Measurements from ENCODE around the gene RPL37A.

RPL37A gene

DNA sequence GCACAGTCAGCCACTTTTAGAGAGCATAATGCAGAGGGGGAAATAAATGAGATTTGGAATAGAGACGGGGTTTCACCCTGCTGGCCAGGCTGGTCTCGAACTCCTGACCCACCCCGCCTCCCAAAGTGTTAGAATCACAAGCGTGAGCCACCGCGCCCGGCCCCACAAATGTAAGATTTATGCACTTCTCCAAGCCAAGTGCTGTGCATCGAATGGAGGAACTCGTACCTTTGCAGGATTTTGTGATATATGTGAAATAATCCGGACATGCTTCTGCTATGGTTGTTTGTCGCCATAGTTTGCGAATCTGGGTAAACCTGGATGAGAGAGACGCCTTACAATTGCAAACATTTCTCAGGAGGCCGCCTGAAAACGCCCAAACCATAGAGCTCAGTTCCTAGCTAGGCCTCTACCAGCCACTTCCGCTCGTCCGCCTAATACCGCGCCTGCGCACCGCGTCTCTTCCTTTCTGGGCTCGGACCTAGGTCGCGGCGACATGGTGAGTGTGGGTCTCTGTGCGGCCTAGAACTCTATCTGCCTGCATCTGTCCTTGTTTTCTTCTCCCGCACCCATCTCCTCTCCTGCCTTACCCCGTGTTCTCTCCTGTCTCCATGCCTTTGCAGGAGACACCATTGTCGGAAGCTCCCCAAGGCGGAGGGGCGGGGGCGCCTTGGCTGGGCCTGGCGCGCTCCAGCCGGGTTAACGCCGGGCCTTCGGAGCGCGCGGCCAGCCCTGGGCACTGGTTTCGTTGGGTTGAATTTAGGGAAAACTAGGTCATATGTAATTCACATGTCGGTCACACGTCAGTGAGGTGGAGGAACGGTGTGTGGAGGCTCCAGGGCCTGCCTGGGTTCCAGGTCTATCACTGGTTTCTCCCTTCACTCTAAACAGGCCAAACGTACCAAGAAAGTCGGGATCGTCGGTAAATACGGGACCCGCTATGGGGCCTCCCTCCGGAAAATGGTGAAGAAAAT is at the start of gene RPL37A:
Gene RPL37A, plus strand, starts transcription at position 466 of the 974 bp plus-strand sequence. Its CDS starts 31 bp downstream, at position 497.
- in situ Hi-C loops (cut with MboI; ENCODE audit: low sequenced_read_pairs) = no loop called here

DNA sequence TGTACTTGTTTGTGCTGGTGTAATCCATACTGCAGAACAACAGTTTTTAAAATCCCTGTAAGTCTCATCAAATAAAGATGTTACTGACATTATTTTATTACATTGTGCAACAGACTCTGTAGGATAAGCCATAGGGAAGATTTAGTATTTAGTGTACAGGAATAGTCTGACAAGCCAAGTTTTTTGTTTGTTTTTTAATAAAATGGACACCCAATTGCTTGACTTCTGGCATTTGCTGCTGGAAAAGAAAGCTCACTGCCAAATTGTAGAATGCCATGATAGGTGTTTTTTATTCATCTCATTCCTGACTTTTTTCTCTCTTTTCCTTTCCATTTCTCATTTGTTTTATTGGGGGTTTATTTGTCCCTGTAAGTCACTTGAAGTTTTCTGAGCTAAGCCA is 48.3 kb upstream of the RPL37A start:
- in situ Hi-C loops (cut with MboI; ENCODE audit: low sequenced_read_pairs) = no loop called here

DNA sequence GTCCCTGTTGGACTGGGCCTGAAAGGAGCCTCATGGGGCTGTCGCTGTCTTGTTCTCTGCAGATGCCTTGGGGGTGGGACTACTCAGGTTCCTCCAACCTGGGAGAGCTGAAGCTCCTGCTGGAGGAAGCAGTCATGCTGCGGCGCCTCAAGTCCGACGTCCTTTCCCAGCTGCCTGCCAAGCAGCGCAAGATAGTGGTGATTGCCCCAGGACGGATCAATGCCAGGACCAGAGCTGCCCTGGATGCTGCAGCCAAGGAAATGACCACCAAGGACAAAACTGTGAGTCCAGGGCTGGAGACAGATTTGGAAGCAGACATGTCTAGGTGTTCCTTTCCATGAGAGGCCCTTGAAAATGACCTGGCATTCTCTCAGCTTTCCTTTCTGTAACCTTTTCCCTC is 47.9 kb upstream of the RPL37A start:
- in situ Hi-C loops (cut with MboI; ENCODE audit: low sequenced_read_pairs) = no loop called here

DNA sequence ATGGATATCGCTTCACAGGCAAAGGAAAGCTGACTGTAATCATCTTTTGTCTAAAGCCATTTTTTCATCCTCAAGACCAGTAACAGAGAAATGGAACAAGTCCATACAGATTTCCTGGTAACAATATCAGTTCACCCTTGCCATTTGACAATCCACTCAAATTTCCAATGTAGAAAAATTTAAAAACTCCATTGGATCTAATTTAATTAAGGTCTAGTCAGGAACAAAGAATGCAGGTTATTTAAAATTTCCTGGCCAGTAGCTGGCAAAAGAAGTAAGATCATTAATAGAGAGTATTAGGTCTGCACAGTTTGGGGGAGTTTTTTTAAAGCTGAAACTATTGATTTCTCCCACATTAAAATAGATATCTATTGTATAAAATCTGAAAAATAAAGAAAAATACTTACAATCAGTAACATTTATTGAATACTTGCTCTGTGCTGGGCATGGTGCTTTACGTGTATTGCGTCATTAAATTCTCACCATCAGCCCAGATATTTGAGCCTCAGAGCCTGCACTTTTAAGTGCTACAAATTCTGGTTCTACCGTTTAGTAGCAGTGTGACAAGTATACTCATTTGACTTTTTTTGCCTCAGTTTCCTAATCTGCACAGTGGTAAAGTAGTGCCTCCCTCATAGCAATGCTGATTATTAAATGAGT is 44.6 kb upstream of the RPL37A start:
- in situ Hi-C loops (cut with MboI; ENCODE audit: low sequenced_read_pairs) = no loop called here

DNA sequence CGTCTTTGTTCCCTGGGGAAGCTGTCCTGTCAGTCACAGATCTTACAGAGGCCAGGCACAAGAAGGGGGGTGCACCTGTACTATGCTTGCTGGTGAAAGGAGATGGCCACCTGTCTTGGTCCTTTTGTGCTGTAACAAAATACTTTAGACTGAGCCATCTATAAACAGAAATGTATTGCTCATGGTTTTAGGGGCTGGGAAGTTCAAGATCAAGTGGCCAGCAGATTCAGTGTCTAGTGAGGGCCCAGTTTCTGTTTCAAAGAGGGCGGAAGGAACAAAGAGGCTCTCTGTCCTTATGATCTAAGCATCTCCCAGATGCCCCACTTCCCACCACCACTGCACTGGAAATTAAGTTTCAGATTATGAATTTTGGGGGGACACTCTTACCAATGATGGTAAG is 35.5 kb upstream of the RPL37A start:
- in situ Hi-C loops (cut with MboI; ENCODE audit: low sequenced_read_pairs) = no loop called here

DNA sequence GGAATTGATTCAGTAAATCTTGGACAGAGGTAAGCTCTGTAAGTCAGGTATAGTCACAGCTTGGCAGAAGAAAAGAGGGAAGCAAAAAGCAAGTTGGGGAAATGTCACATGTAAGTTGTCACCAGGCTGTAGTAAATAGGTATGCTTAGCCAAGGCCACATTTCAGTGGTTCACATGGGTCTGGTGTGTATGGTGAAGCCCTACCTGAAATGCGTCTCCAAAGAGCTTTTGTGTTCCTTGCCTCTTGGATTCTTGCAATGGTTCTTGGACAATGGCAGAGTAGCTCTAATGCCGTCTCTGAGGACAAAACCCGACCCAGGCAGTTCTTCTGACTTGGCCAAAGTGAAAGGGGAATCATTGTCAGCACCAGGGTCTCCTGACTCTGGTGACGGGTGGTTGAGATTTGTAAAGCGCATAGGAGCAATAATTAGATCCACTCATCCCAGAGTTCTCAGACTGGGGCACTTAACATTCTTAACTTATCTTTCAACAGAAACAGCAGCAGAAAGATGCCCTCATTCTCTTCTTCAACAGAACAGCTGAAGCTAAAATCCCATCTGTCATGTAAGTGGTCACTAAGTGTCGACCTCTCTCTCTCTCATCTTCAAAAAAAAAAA is 34.4 kb upstream of the RPL37A start:
- in situ Hi-C loops (cut with MboI; ENCODE audit: low sequenced_read_pairs) = no loop called here

DNA sequence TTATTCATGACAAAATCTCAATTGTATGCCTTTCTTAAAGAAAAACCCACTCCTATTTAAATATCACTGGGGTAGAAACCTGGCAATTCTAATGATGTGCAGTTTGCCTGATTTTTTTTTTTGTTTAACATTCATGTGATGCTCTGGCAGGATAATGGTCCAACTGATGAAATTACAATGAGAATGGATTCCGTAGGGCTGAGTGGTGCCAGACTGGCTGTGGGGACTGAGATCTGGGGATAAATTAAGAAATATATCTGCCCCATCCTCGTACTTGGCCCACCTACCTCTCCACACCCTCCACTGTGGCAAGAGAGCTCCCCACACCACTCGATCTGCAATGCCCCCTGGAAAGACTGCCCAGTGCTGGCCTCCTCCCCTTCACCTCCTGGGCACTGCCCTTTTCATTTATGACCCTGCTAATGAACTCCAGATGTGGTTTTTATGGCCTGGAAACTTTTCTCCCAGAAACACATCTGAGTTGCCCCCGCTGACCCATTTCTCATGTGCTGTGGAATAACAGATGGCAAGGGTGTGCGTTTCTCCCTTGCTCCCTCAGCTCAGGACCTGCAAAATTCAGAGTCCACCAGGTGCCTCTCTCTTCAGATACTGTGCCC is 33.0 kb upstream of the RPL37A start:
- in situ Hi-C loops (cut with MboI; ENCODE audit: low sequenced_read_pairs) = no loop called here

DNA sequence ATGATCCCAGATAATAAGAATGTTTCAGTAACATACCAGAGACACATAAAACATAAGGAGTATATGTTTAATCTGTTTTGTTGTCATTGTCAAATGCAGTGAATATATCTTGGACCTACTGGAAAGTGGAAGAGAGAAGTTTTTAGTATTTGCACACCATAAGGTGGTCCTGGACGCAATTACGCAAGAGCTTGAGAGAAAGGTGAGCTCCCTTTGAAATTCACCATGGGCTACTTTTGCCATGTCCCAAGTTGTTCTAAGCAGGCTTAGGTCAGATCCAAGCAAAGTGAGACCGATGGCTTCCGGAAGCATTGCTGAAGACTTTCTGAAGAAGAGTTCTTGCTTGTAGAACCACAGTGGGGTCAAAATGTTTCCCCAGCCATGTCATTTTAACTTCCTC is 30.8 kb upstream of the RPL37A start:
- in situ Hi-C loops (cut with MboI; ENCODE audit: low sequenced_read_pairs) = no loop called here

DNA sequence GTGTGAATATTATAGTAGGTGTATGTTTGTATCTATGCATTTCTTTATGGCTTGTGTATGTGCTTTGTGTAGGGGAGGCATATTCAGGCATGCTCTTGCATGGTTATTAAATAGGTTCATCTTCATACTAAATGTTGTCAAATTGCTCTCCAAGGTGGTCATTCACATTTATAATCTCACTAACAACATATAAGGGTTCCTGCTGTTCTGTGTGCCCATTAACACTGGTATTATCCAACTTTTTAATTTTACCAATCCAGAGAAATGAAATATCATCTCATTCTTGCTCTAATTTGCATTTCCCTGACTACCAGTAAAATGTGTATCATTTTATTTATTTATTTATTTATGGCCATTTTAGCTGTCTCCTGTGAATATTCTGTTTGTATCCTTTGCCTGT is 29.0 kb upstream of the RPL37A start:
- in situ Hi-C loops (cut with MboI; ENCODE audit: low sequenced_read_pairs) = no loop called here

DNA sequence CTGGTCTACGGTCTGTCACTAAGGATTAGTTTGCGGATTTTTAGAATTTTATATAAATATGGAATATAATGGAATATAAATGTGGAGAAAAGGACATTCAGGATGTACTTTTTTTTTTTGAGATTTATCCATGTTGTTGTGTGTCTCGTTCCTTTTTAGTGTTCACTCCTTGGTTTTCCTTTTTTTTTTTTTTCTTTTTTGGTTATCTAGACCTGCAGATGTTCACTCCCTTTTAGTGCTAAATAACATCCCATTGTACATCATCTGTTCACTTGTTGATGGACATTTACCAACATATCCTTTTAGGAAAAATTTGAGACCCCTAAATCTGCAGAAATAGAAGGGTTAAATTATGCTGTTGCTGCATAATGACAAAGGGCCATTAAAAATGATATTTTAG is 25.5 kb upstream of the RPL37A start:
- in situ Hi-C loops (cut with MboI; ENCODE audit: low sequenced_read_pairs) = no loop called here

DNA sequence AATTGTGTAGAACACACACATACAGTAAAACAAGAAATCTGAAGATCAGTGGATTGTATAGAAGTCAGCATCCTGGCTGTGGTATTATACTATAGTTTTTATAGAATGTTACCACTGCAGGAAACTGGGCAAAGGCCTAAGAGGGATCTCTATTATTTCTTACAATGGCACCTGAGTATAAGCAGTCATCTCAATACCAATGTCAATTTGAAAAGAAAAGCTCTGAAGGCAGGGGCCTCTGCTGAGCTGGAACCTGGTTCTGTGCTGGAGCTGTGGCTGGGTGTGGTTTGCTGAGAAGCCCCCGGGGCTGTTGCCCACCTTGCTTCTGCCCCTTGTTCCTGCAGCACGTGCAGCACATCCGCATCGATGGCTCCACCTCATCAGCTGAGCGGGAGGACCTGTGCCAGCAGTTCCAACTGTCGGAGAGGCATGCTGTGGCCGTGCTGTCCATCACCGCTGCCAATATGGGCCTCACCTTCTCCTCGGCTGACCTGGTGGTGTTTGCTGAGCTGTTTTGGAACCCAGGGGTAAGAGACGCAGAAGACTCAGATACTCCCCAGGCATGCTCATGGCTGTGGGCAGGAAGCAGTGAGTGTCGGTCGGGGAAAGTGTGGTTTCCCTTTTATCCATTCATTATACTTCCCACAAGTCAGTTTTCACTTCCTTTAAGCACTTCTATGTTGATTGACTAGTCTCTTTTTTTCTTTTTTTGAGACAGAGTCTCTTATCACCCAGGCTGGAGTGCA is 23.5 kb upstream of the RPL37A start:
- in situ Hi-C loops (cut with MboI; ENCODE audit: low sequenced_read_pairs) = no loop called here

DNA sequence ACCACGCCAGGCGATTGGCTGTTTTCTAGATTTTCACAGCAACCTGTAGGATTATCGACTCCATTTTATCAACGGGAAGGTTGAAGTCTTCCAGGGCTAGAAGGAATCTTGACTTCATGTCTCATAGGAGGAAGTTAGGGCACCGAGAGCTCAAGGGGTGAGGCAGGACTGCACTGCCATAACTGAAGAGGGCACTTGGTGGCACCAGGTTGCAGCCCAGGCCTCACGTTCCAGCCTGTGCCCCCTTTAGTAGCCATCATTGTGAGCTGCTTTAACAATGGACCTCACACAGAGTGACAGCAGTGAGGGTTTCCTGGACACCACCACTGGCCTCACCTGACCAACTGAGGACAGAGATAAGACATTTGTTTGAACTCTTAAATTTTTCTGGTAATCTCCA is 22.9 kb upstream of the RPL37A start:
- in situ Hi-C loops (cut with MboI; ENCODE audit: low sequenced_read_pairs) = no loop called here

DNA sequence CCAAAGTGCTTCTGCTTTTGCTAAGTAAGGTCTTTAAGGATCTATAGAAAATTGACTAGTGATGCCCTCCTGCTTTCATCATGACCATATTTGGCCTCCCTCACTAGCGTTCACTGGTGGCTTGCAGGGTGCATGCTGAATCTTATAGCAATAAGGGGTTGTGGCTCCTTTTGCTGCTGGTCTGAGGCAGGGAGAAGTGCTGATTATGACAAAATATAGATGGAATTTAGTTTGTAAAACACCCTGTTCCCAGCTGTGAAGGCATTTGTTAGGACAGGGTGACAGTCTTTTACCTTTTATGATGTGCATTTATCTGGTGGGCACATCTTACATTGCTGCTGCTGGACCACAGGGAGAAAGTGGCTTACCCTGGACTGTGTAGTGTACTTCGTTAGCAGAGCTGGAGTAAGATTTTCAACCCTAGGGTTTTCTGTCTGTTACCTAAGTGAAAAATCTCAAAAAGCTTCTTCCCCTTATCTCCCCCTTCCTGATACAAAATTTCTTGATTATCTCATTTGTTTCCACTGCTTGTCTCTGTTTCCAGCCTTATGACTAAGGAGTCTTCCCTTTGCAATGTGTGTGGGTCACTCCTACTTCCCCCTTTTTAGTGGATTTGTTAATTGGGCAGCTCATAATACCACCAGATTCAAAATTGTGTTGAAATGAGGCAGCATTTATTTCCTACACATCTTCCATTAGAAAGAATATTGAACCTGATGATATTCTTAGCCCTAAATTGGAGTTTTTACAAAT is 21.2 kb upstream of the RPL37A start:
- in situ Hi-C loops (cut with MboI; ENCODE audit: low sequenced_read_pairs) = no loop called here

DNA sequence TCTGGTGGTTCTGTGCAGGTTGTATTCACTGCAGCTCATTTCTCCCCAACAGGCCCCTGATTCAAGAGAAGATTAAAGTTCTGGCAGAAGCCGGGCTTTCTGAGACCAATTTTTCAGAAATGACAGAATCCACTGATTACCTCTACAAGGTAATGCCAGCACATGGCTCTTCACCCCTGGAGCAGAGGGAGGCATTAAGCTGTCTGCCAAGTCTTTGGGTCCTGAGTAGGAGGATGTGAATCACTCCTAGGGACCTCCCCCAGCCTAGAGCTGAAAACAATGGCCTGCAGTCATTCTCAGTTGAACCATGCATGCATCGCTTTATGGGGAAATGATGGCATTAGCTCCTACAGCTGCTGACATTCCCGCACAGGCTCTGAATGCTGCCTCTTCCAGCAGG is 20.5 kb upstream of the RPL37A start:
- in situ Hi-C loops (cut with MboI; ENCODE audit: low sequenced_read_pairs) = no loop called here

DNA sequence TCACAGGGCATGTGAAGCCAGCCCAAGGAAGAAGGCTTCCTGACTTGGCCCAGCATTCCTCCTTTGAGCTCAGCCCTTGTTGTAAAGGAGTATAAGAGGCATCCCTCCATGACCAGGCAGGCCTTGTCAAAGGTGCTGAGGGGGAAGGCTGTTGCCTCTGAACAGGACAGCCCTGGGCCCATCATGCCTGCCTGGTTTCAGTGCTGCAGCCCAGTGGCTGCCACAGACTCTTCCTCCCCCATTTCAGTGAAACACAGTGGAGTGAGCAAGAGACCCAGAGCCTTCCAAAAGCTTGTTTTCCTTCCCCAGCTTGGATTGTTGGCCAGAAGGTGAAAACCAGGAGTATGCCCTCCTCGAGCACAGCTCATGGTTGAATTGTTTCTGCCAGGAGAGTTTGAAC is 19.9 kb upstream of the RPL37A start:
- in situ Hi-C loops (cut with MboI; ENCODE audit: low sequenced_read_pairs) = no loop called here

DNA sequence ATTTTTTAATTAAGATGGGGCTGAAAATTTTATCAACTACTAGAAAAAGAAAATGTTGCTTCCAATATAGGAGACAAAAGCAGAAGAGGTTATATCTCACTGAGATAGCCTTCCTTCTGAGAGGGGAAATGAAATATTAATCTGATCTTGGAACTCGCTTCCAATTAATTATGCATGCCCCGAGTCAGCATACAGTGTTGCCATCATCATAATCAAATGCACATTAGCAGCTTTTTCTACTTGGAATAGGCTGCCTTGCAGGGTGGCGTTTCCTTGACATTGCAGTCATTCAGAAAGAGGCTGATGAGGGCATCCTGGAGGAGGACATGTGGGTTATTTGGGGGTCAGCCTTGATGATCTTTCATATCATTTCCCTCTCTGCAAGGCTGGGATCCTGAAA is 18.4 kb upstream of the RPL37A start:
- in situ Hi-C loops (cut with MboI; ENCODE audit: low sequenced_read_pairs) = no loop called here

DNA sequence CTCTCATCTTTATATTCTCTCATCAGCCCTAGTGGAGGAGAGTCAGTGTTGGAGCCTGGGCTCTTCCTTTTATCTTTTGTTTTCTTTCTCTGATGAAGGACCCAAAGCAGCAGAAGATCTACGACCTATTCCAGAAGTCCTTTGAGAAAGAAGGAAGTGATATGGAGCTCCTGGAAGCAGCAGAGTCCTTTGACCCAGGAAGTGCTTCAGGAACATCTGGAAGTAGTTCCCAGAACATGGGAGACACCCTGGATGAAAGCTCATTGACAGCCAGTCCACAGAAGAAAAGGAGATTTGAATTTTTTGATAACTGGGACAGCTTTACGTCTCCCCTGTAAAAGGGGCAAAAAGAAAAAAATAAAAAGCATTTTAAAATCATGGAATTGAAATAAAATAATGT is 16.0 kb upstream of the RPL37A start:
- in situ Hi-C loops (cut with MboI; ENCODE audit: low sequenced_read_pairs) = no loop called here

DNA sequence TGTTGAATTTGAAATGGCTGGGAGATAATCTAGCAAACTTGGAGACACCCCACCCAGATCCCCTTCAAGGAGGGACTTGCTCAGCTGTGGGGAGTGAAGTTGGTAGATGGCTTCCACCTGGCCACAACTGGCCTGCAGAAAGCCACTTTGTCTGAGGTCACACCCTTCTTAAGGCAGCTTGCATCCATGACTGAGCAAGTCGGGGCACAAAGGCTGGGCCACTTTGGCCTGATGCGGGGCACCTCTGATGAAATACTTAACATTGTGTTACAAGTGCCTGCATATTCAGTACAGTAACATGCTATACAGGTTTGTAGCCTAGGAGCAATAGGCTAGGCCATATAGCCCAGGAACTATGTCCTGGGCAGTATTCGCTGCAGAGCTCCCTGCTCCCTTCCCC is 13.4 kb upstream of the RPL37A start:
- in situ Hi-C loops (cut with MboI; ENCODE audit: low sequenced_read_pairs) = no loop called here

DNA sequence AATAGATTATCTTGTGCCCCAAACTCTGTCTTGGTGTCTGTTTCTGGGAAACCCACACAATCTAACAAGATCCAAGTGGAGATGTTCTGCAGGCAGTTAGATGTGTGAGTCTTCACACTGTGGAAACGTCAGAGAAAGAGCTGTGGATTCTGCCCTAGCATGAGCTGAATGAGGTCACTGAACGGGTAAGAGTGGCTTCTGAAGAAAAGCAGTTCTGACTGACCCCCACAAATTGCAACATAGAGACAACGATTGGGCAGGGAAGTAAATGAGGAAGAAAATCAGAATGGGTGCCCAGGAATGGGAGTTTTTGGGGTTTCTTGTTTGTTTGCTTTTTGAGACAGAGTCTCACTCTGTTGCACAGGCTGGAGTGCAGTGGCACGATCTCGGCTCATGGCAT is 12.9 kb upstream of the RPL37A start:
- in situ Hi-C loops (cut with MboI; ENCODE audit: low sequenced_read_pairs) = no loop called here

DNA sequence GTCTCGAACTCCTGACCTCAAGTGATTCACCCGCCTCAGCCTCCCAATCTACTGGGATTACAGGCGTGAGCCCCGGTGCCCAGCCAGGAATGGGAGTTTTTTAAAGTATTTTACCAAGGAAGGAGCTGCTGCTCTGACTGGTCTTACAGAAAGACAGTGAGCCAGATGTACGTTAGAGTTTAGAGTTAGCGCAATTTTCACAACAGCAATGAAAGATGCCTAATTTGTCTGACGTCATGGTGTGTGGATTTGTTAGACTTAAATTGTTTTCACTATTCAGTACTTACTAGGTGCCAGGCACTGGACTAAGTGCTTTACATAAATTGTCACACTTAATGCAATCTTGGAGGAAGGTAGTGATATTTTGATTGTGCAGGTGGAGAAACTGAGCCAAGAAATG is 12.4 kb upstream of the RPL37A start:
- in situ Hi-C loops (cut with MboI; ENCODE audit: low sequenced_read_pairs) = no loop called here

Measured in hTERT RPE-1 (cell line).